H1 (cell line): ENCODE results near the gene PRKN. TPM values are rescaled to one million over a fixed set of nuclear protein-coding genes. Genes with fewer than 3 reads are reported as not detected.

ENCODE experiments used
- CTCF ChIA-PET: fragments of 300-600 bp; sonication (Branson Sonifier 250); formaldehyde crosslinking; loops from one replicate; lab custom pipeline; 2021; ENCODE audit not compliant: partially characterized antibody; lab: Charles Lee
- POLR2A ChIA-PET: fragments of 300-600 bp; sonication (Branson Sonifier 250); formaldehyde crosslinking; loops from one replicate; lab custom pipeline; 2021; ENCODE audit warnings: inconsistent platforms; ENCODE audit not compliant: partially characterized antibody; lab: Charles Lee
- DNase-seq, 2 experiments: peaks; one replicate each; pipeline versions ENCODE4 v3.0.0 to v3.0.0-alpha.2; 2010 to 2022; ENCODE audit warnings: low spot score in 2 of 2, low read depth in 1 of 2, mixed read lengths in 1 of 2
- FAIRE-seq: peaks from 2 replicates; lab custom pipeline; 2011; peaks lifted over from hg19 to GRCh38; lab: Jason Lieb, UNC
- H2AFZ ChIP-seq: 2 replicates; pipeline ENCODE4 v1.8.1; 2012; ENCODE audit warnings: low read length, inconsistent platforms
- H2AK5ac ChIP-seq: 2 replicates; pipeline ENCODE4 v1.6.1; 2013; ENCODE audit warnings: low read depth, low read length
- H2BK120ac ChIP-seq: replicated peaks from 2 replicates; pipeline ENCODE3; 2013; ENCODE audit warnings: low read depth, low read length, inconsistent platforms
- H2BK12ac ChIP-seq: 2 replicates; pipeline ENCODE4 v1.6.1; 2013; ENCODE audit warnings: low read depth, low read length
- H2BK15ac ChIP-seq: 2 replicates; pipeline ENCODE4 v1.6.1; 2013; ENCODE audit warnings: low read length
- H2BK20ac ChIP-seq: 2 replicates; pipeline ENCODE4 v1.6.1; 2013; ENCODE audit warnings: low read length
- H2BK5ac ChIP-seq: 2 replicates; pipeline ENCODE4 v1.6.1; 2013; ENCODE audit warnings: low read depth, low read length
- H3K14ac ChIP-seq: 2 replicates; pipeline ENCODE4 v1.6.1; 2013; ENCODE audit warnings: inconsistent platforms; ENCODE audit not compliant: insufficient read length
- H3K18ac ChIP-seq: 2 replicates; pipeline ENCODE4 v1.6.1; 2013; ENCODE audit warnings: low read length; ENCODE audit errors: extremely low read depth
- H3K23ac ChIP-seq: 2 replicates; pipeline ENCODE4 v1.6.1; 2013; ENCODE audit warnings: inconsistent platforms; ENCODE audit not compliant: insufficient read length
- H3K23me2 ChIP-seq: 2 replicates; pipeline ENCODE4 v1.6.1; 2013; ENCODE audit warnings: low read depth, low read length
- H3K27ac ChIP-seq: 2 replicates; pipeline ENCODE4 v1.6.1; 2011; ENCODE audit warnings: low read depth, low read length, inconsistent platforms
- H3K27me3 ChIP-seq, 4 experiments: replicated peaks in 1 of 4; 1 replicate in 1 of 4; 2 replicates in 3 of 4; pipeline versions ENCODE4 v1.6.1 to v1.8.1; 2011 to 2013; ENCODE audit warnings: low read length in 3 of 4, mild to moderate bottlenecking in 3 of 4, inconsistent platforms in 2 of 4, mixed read lengths in 2 of 4, moderate library complexity in 1 of 4; ENCODE audit not compliant: control insufficient read depth in 3 of 4, insufficient read depth in 3 of 4; ENCODE audit errors: extremely low read depth in 1 of 4
- H3K36me3 ChIP-seq, 4 experiments: 2 replicates each; pipeline versions ENCODE4 v1.6.1 to v1.8.1; 2011 to 2013; ENCODE audit warnings: mild to moderate bottlenecking in 4 of 4, low read length in 3 of 4, moderate library complexity in 2 of 4, control low read depth in 1 of 4, inconsistent platforms in 1 of 4; ENCODE audit not compliant: insufficient read depth in 4 of 4, control insufficient read depth in 2 of 4
- H3K4ac ChIP-seq: replicated peaks from 2 replicates; pipeline ENCODE3; 2013; ENCODE audit warnings: low read length, low read depth, mixed read lengths, inconsistent platforms; ENCODE audit not compliant: insufficient read length
- H3K4me1 ChIP-seq, 4 experiments: replicated peaks in 1 of 4; 1 replicate in 1 of 4; 2 replicates in 3 of 4; pipeline versions ENCODE4 v1.6.1 to v1.8.1; 2011 to 2013; ENCODE audit warnings: low read length in 3 of 4, inconsistent platforms in 2 of 4, mixed read lengths in 1 of 4; ENCODE audit not compliant: insufficient read depth in 4 of 4, control insufficient read depth in 3 of 4
- H3K4me2 ChIP-seq, 2 experiments: 2 replicates each; pipeline versions ENCODE4 v1.6.1 to v1.8.1; 2011 to 2013; ENCODE audit warnings: low read depth in 2 of 2, low read length in 2 of 2, control low read depth in 1 of 2, inconsistent platforms in 1 of 2, mild to moderate bottlenecking in 1 of 2; ENCODE audit not compliant: insufficient read depth in 1 of 2
- H3K4me3 ChIP-seq, 4 experiments: fragments of 200-600, 300-600 bp in 1 of 4; sonication (generic), shearing (Covaris generic), sonication (Bioruptor Twin) in 1 of 4; 2 replicates each; pipeline versions ENCODE4 v1.5.1 to v1.8.1; 2011 to 2016; ENCODE audit warnings: low read length in 4 of 4, low read depth in 3 of 4, control low read depth in 2 of 4, inconsistent platforms in 2 of 4, mild to moderate bottlenecking in 2 of 4, mixed read lengths in 1 of 4, moderate library complexity in 1 of 4; ENCODE audit not compliant: insufficient read depth in 2 of 4; ENCODE audit errors: extremely low read depth in 1 of 4
- H3K56ac ChIP-seq: replicated peaks from 2 replicates; pipeline ENCODE3; 2013; ENCODE audit warnings: low read depth, mild to moderate bottlenecking, mixed read lengths, low read length, inconsistent platforms; ENCODE audit not compliant: insufficient read length
- H3K79me1 ChIP-seq: 2 replicates; pipeline ENCODE4 v1.6.1; 2013; ENCODE audit warnings: low read depth, low read length, control low read depth
- H3K79me2 ChIP-seq, 2 experiments: 2 replicates each; pipeline versions ENCODE4 v1.6.1 to v1.8.1; 2012 to 2013; ENCODE audit warnings: low read length in 2 of 2, mild to moderate bottlenecking in 2 of 2, inconsistent platforms in 1 of 2; ENCODE audit not compliant: insufficient read depth in 2 of 2, control insufficient read depth in 1 of 2
- H3K9ac ChIP-seq, 4 experiments: replicated peaks in 1 of 4; 1 replicate in 1 of 4; 2 replicates in 3 of 4; pipeline versions ENCODE4 v1.6.1 to v1.8.1; 2011 to 2013; ENCODE audit warnings: low read depth in 3 of 4, low read length in 3 of 4, control low read depth in 2 of 4, mild to moderate bottlenecking in 2 of 4, moderate library complexity in 2 of 4, inconsistent platforms in 1 of 4; ENCODE audit errors: extremely low read depth in 1 of 4
- H3K9me3 ChIP-seq, 2 experiments: 2 replicates each; pipeline versions ENCODE4 v1.6.1 to v1.8.1; 2012 to 2013; ENCODE audit warnings: mild to moderate bottlenecking in 2 of 2, moderate library complexity in 2 of 2, control low read depth in 1 of 2, inconsistent platforms in 1 of 2, low read depth in 1 of 2, low read length in 1 of 2, mixed read lengths in 1 of 2; ENCODE audit not compliant: insufficient read depth in 2 of 2
- H4K20me1 ChIP-seq, 2 experiments: replicated peaks in 1 of 2; 2 replicates each; pipeline versions ENCODE3 to v1.8.1; 2011 to 2013; ENCODE audit warnings: inconsistent platforms in 2 of 2, low read length in 2 of 2, mild to moderate bottlenecking in 1 of 2; ENCODE audit not compliant: insufficient read depth in 2 of 2, control insufficient read depth in 1 of 2
- H4K5ac ChIP-seq: 2 replicates; pipeline ENCODE4 v1.6.1; 2013; ENCODE audit warnings: low read length, low read depth, mixed read lengths, inconsistent platforms; ENCODE audit not compliant: insufficient read length
- H4K8ac ChIP-seq: 2 replicates; pipeline ENCODE4 v1.8.0; 2013; ENCODE audit warnings: mild to moderate bottlenecking, moderate library complexity, low read length, inconsistent platforms; ENCODE audit not compliant: insufficient read depth; ENCODE audit errors: extremely low read depth
- H4K91ac ChIP-seq: replicated peaks from 2 replicates; pipeline ENCODE3; 2013; ENCODE audit warnings: low read length, mixed read lengths, inconsistent platforms; ENCODE audit not compliant: insufficient read length
- CEBPB ChIP-seq: IDR thresholded peaks from 2 replicates; pipeline ENCODE4 v1.6.1; 2012; ENCODE audit warnings: low read depth, low read length
- CTBP2 ChIP-seq: IDR thresholded peaks from 2 replicates; pipeline ENCODE4 v1.7.0; 2011; ENCODE audit warnings: borderline replicate concordance, mild to moderate bottlenecking, moderate library complexity, mixed read lengths, low read length; ENCODE audit not compliant: insufficient read depth, insufficient read length
- GABPA ChIP-seq: IDR thresholded peaks from 2 replicates; pipeline ENCODE4 v1.6.1; 2011; ENCODE audit warnings: mild to moderate bottlenecking, low read length, moderate library complexity, borderline replicate concordance; ENCODE audit not compliant: insufficient read depth
- KDM4A ChIP-seq: IDR thresholded peaks from one replicate; pipeline ENCODE4 v1.7.1; 2012; ENCODE audit warnings: low read depth, mild to moderate bottlenecking, moderate library complexity, low read length, inconsistent platforms; ENCODE audit not compliant: severe bottlenecking
- NANOG ChIP-seq: IDR thresholded peaks from 2 replicates; pipeline ENCODE4 v1.6.1; 2011; ENCODE audit warnings: low read length, low read depth, mild to moderate bottlenecking, inconsistent platforms; ENCODE audit not compliant: insufficient read depth, poor library complexity, severe bottlenecking
- PHF8 ChIP-seq: fragments of 200-600 bp; sonication (generic); conservative IDR thresholded peaks from 2 replicates; pipeline ENCODE4 v1.7.1; 2012; ENCODE audit warnings: low read depth, mild to moderate bottlenecking, inconsistent platforms, low read length, moderate library complexity
- RFX5 ChIP-seq: IDR thresholded peaks from 2 replicates; pipeline ENCODE4 v1.6.1; 2011; ENCODE audit warnings: low read depth, low read length, improper control_type of control experiment, borderline replicate concordance
- SP4 ChIP-seq: IDR thresholded peaks from 2 replicates; pipeline ENCODE4 v1.6.1; 2012; ENCODE audit warnings: low read length, inconsistent platforms
- WGBS, 2 experiments: shearing (Covaris generic) in 1 of 2; methylation state at CpG; one replicate each; pipeline versions ENCODE4 v1.1.6 to v1.1.7; 2013 to 2015; ENCODE audit warnings: low lambda C conversion rate in 2 of 2, mixed read lengths in 2 of 2, inconsistent platforms in 1 of 2, low coverage in 1 of 2, missing lambda C conversion rate in 1 of 2; ENCODE audit not compliant: insufficient replicate concordance in 2 of 2, insufficient coverage in 1 of 2, insufficient read length in 1 of 2; ENCODE audit errors: extremely low coverage in 1 of 2, missing lambda C conversion rate in 1 of 2; 5-methylcytosine and 5-hydroxymethylcytosine counted together
- polyA plus RNA-seq, 7 experiments: library from polyadenylated mRNA; depleted of rRNA in 3 of 7; stranded (reverse) in 5 of 7; unstranded in 2 of 7; fragments of >200 nt in 5 of 7; fragments of 200-250 nt in 2 of 7; gene quantifications; 1 replicate in 5 of 7; 2 replicates in 1 of 7; 4 replicates in 1 of 7; pipeline versions ENCODE4 v1.2.1 to v1.2.3, GENCODE V29; 2011 to 2013; ENCODE audit warnings: missing spikeins in 2 of 7, mixed read lengths in 2 of 7
- total RNA-seq: library from RNA; stranded (reverse); fragmentation: NEBNext Ultra II Directional; extraction: Animal tissue kit (Norgen Biotek cat#: 25700); gene quantifications from 2 replicates; pipeline ENCODE4 v1.2.1, GENCODE V29; 2021

PRKN gene
- total and polyA plus RNA-seq, 2 of the 8 experiments (the other 6 are each of a cell fraction or from before 2014, with no cell fraction given): 0.13 to 0.29 TPM

GRCh38 chr6:161348628-161348994, 1379.0 kb downstream of the PRKN start:
- Histone ChIP-seq H3K4me3 (no peak overlapping the region), H3K56ac (no peak overlapping the region), H2BK12ac (no peak overlapping the region), H2AK5ac (no peak overlapping the region), H3K23ac (no peak overlapping the region), H3K36me3 (no peaks in the 10 kb centered on the region), H3K14ac (no peak overlapping the region), H3K4ac (no peak overlapping the region), H3K23me2 (no peaks in the 10 kb centered on the region), H3K4me2 (no peak overlapping the region), H4K91ac (no peak overlapping the region), H2BK15ac (no peak overlapping the region), H2BK20ac (no peak overlapping the region), H2AFZ (no peak overlapping the region), H3K9me3 (no peaks in the 10 kb centered on the region), H4K20me1 (no peaks in the 10 kb centered on the region), H3K79me2 (no peaks in the 10 kb centered on the region), H3K27ac (no peak overlapping the region), H2BK5ac (no peak overlapping the region), H3K4me1 (no peaks in the 10 kb centered on the region; a peak in 1 of 7 replicates), H3K27me3 (no peaks in the 10 kb centered on the region), H4K5ac (no peak overlapping the region), H3K79me1 (no peaks in the 10 kb centered on the region), H2BK120ac (no peak overlapping the region), H4K8ac (no peak overlapping the region), H3K9ac (no peak overlapping the region), H3K18ac (no peak overlapping the region)
- DNase-seq: no peak
- ChIA-PET CTCF (interaction anchor here (1.3 to 1.6 kb wide), 3 partner anchors 25 to 110 kb away, joined by 3 to 5 read pairs (median 4); no protein-coding TSS in a partner anchor), POLR2A (no interaction called here)
- FAIRE-seq: no peak
- WGBS, 2 experiments: 94% methylated on average over 5 of the region's 5 CpGs; no CpG with 5 or more reads in 1 of the 2 experiments
- TF ChIP-seq CEBPB: no peak
- TF ChIP-seq CTBP2: no peak
- TF ChIP-seq GABPA: no peak
- TF ChIP-seq RFX5: no peak
- TF ChIP-seq SP4: no peak
- TF ChIP-seq KDM4A: no peak
- TF ChIP-seq PHF8: no peak
- TF ChIP-seq NANOG: no peak
